Uterus (tissue), 2 donors: ENCODE data around the gene CFAP92.

Source experiments
- CTCF ChIP-seq, 4 experiments: fragments of 200-600 bp in 2 of 4; fragments of 450-650 bp in 2 of 4; sonication (generic) in 2 of 4; IDR thresholded peaks; one replicate each; pipeline ENCODE4 v1.5.1; 2016 to 2019; ENCODE audit warnings: antibody characterized with exemption in 4 of 4, mild to moderate bottlenecking in 2 of 4, moderate library complexity in 1 of 4
- POLR2A ChIP-seq, 2 donors: fragments of 450-650 bp; IDR thresholded peaks; one replicate each; pipeline ENCODE4 v1.6.1; 2016; ENCODE audit warnings: antibody characterized with exemption in 2 of 2, mild to moderate bottlenecking in 1 of 2, moderate library complexity in 1 of 2

DNA sequence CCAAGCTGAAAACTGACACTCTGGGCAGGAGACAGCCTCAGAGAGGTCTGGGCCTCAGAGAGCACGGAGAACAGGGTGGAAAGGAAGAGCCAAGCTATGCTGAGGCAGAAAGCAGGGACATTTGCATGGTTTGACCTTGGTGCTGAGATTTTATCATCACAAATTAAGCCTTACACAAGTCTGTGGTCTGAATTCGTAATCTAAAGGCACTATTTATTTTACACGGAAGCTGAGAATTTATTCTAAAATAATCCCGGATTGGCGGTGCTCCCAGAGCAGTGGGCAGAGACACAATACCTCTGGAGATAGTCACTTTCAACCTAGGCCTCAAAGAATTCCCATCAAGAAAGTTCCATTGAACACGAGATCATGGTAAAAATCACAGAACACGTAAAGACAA, 47.5 kb downstream of the CFAP92 start:
- no peak for TF ChIP-seq CTCF (IDR thresholded peaks at IDR 0.05)
- no peak for TF ChIP-seq POLR2A (IDR thresholded peaks at IDR 0.05)
